Panc1 (cell line): ENCODE results near the gene TGM4. TPM values are rescaled to one million over a fixed set of nuclear protein-coding genes. Genes with fewer than 3 reads are reported as not detected.

Source experiments
- ATAC-seq: fragments of 200-7000 bp; cut with Tn5 transposase; 2 replicates; pipeline ENCODE4 v1.9.1; 2020; ENCODE audit warnings: mild to moderate bottlenecking, moderate library complexity
- BruUV-seq: library from RNA; stranded (reverse); fragments of 400-500 nt; replicated peaks from 2 replicates; lab custom pipeline; 2021; lab: Mats Ljungman, UMichigan
- CTCF ChIA-PET: fragments of 300-600 bp; sonication (Branson Sonifier 250); formaldehyde crosslinking; loops from one replicate; lab custom pipeline; 2022; ENCODE audit warnings: antibody characterized with exemption; lab: Charles Lee
- POLR2A ChIA-PET: fragments of 300-600 bp; sonication (Branson Sonifier 250); formaldehyde crosslinking; loops from one replicate; lab custom pipeline; 2022; ENCODE audit warnings: antibody characterized with exemption; lab: Charles Lee
- DNase-seq: peaks from one replicate; pipeline ENCODE4 v3.0.0-alpha.2; 2010; ENCODE audit warnings: low read depth, low spot score
- H3K27ac ChIP-seq: 2 replicates; pipeline ENCODE4 v1.5.1; 2011; ENCODE audit warnings: mild to moderate bottlenecking, low read length, inconsistent platforms
- H3K27me3 ChIP-seq: fragments of 200-500 bp; sonication (Bioruptor generic); 2 replicates; pipeline ENCODE4 v1.6.0; 2014; ENCODE audit warnings: low read length, inconsistent platforms; ENCODE audit not compliant: control insufficient read depth, insufficient read depth
- H3K36me3 ChIP-seq: fragments of 200-500 bp; sonication (Bioruptor generic); 2 replicates; pipeline ENCODE4 v1.5.1; 2014; ENCODE audit warnings: inconsistent platforms, mild to moderate bottlenecking, low read length, moderate library complexity; ENCODE audit not compliant: control insufficient read depth, insufficient read depth
- H3K4me1 ChIP-seq: 2 replicates; pipeline ENCODE4 v1.5.1; 2011; ENCODE audit warnings: inconsistent platforms, mild to moderate bottlenecking, low read length, moderate library complexity; ENCODE audit not compliant: control insufficient read depth, insufficient read depth
- H3K4me3 ChIP-seq, 2 experiments: 2 replicates each; pipeline ENCODE4 v1.5.1; 2011 to 2012; ENCODE audit warnings: low read depth in 2 of 2, low read length in 2 of 2, mild to moderate bottlenecking in 2 of 2, inconsistent platforms in 1 of 2, moderate library complexity in 1 of 2
- H3K9me3 ChIP-seq: fragments of 200-500 bp; sonication (Bioruptor generic); 2 replicates; pipeline ENCODE4 v1.5.1; 2014; ENCODE audit warnings: low read depth, mild to moderate bottlenecking, inconsistent platforms, low read length, moderate library complexity; ENCODE audit not compliant: control insufficient read depth, insufficient read depth
- CTCF ChIP-seq: fragments of 450-650 bp; IDR thresholded peaks from 2 replicates; pipeline ENCODE4 v1.5.1; 2017; ENCODE audit warnings: mild to moderate bottlenecking
- POLR2AphosphoS5 ChIP-seq: IDR thresholded peaks from 2 replicates; pipeline ENCODE4 v1.6.1; 2012; ENCODE audit warnings: mild to moderate bottlenecking, low read depth, low read length, moderate library complexity
- REST ChIP-seq, 2 experiments: IDR thresholded peaks; 2 replicates each; pipeline ENCODE4 v1.6.1; 2011 to 2012; ENCODE audit warnings: low read depth in 2 of 2, control low read depth in 1 of 2, low read length in 1 of 2, mild to moderate bottlenecking in 1 of 2, moderate library complexity in 1 of 2; ENCODE audit not compliant: insufficient read depth in 1 of 2
- SIN3A ChIP-seq: IDR thresholded peaks from 2 replicates; pipeline ENCODE4 v1.6.1; 2012; ENCODE audit warnings: low read depth, mild to moderate bottlenecking, low read length, moderate library complexity, borderline replicate concordance; ENCODE audit not compliant: insufficient read depth
- TCF7L2 ChIP-seq: IDR thresholded peaks from 2 replicates; pipeline ENCODE4 v1.6.1; 2011; ENCODE audit warnings: mild to moderate bottlenecking, low read depth, low read length, inconsistent platforms
- in situ Hi-C: cut with HindIII; loops from 2 replicates; pipeline ENCODE4 v1.10.0; 2016; ENCODE audit warnings: low sequenced_read_pairs, low pct_unique_long_range_greater_than_20kb
- intact Hi-C: fragments of 100-400 bp; cut with micrococcal nuclease; formaldehyde crosslinking; loops from one replicate; pipeline ENCODE4 v1.10.0; 2022; ENCODE audit not compliant: unreplicated experiment
- total RNA-seq: library from RNA; stranded (reverse); gene quantifications from one replicate; pipeline ENCODE4 v1.2.1, GENCODE V29; 2021; ENCODE audit not compliant: unreplicated experiment

TGM4 gene
- total RNA-seq, 1 experiment from 2014 or later = 0.46 TPM

DNA sequence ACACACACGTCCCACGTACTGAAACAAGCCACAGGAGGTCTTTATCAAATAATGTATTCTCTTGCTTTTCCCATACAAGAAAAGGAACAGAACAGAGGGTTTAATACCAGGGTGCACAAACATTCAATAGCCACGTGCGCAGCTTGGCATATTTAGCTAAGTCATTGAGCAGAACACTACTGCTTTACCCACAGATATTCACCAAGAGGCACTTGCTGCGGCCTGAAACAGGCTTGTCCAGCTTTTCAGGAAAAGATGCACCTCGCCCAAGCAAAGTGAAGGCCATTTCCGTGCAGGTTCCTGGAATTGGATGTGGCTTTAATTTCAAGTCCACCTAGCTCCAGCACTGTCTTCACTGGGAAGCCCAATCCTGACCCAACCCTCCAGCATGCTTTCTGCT lies 84.0 kb downstream of the TGM4 start:
- H3K27me3 ChIP-seq = no peaks in the 10 kb centered on the region
- H3K4me3 ChIP-seq = no peak overlapping the region
- intact Hi-C loops = no loop called here
- no peaks in the 10 kb centered on the region for H3K9me3 ChIP-seq
- CTCF ChIA-PET = no interaction called here
- no peak for ATAC-seq
- 0 out of 2 replicates have a peak, but pooled peaks cover 4% of the 10 kb centered on the region for H3K4me1 ChIP-seq
- TF ChIP-seq REST (IDR thresholded peaks at IDR 0.05; ENCODE audit: insufficient read depth in 1 of 2, low read depth in 2 of 2, low read length in 1 of 2) (no peak), POLR2AphosphoS5 (no peak), CTCF (no peak), TCF7L2 (no peak), SIN3A (no peak)
- no peak overlapping the region for H3K27ac ChIP-seq
- no peak for DNase-seq
- POLR2A ChIA-PET = no interaction called here
- in situ Hi-C loops = no loop called here
- no peaks in the 10 kb centered on the region for H3K36me3 ChIP-seq
- BruUV-seq = no TSS peak

- Histone ChIP-seq H3K9me3 (no peaks in the 10 kb centered on the region), H3K4me1 (no peaks in the 10 kb centered on the region), H3K36me3 (no peaks in the 10 kb centered on the region), H3K4me3 (no peak overlapping the region), H3K27ac (no peak overlapping the region), H3K27me3 (no peaks in the 10 kb centered on the region)
- POLR2A ChIA-PET = no interaction called here
- no TSS peak for BruUV-seq
- CTCF ChIA-PET = no interaction called here
- TF ChIP-seq TCF7L2 (no peak), SIN3A (no peak), REST (IDR thresholded peaks at IDR 0.05; ENCODE audit: insufficient read depth in 1 of 2, low read depth in 2 of 2, low read length in 1 of 2) (no peak), POLR2AphosphoS5 (no peak), CTCF (no peak)
- DNase-seq = no peak
- no peak for ATAC-seq
- intact Hi-C loops (no loop called here), in situ Hi-C loops (no loop called here)
Observed at GRCh38 chr3:44960387-44961026, 86.1 kb downstream of the TGM4 start.
